Measurements from ENCODE around the gene MPP1.

The MPP1 gene

GRCh38 chrX:154774622-154775021 is 30.7 kb downstream of the MPP1 start:
- DNase-seq, result no peak

GRCh38 chrX:154762537-154763296 is 42.6 kb downstream of the MPP1 start, which contains the start of gene DKC1:
Gene DKC1 (plus strand): TSS chrX:154762864. CDS start chrX:154762966, 102 bp downstream.
- DNase-seq, result peak; percentile 90

GRCh38 chrX:154761977-154762536 is 43.2 kb downstream of the MPP1 start:
- DNase-seq, result peak; percentile 1

GRCh38 chrX:154758696-154759095 is 46.6 kb downstream of the MPP1 start:
- no peak for DNase-seq

GRCh38 chrX:154751669-154752271 is 53.5 kb downstream of the MPP1 start:
- no peak for DNase-seq

- DNase-seq, result no peak
Measured at GRCh38 chrX:154751203-154751668, 54.0 kb downstream of the MPP1 start.

GRCh38 chrX:154750301-154751202 is 54.7 kb downstream of the MPP1 start, which contains the start of gene GAB3:
Gene GAB3 (minus strand): TSS chrX:154751077. CDS start chrX:154751025, 52 bp downstream.
- DNase-seq, result no peak

- no peak for DNase-seq
Measured at GRCh38 chrX:154749856-154750255, 55.4 kb downstream of the MPP1 start.

- peak; percentile 5 for DNase-seq
Measured at GRCh38 chrX:154748712-154749339, 56.5 kb downstream of the MPP1 start.

- no peak for DNase-seq
Measured at GRCh38 chrX:154742613-154743012, 62.7 kb downstream of the MPP1 start.

GRCh38 chrX:154739952-154740465 is 65.3 kb downstream of the MPP1 start:
- no peak for DNase-seq

- DNase-seq, result no peak
Measured at GRCh38 chrX:154738011-154738738, 67.1 kb downstream of the MPP1 start.

GRCh38 chrX:154737136-154737535 is 68.1 kb downstream of the MPP1 start:
- no peak for DNase-seq

GRCh38 chrX:154735695-154736393 is 69.4 kb downstream of the MPP1 start:
- no peak for DNase-seq

- no peak for DNase-seq
Measured at GRCh38 chrX:154734061-154734781, 71.1 kb downstream of the MPP1 start.

GRCh38 chrX:154733066-154733425 is 72.2 kb downstream of the MPP1 start:
- no peak for DNase-seq

GRCh38 chrX:154732421-154733065 is 72.7 kb downstream of the MPP1 start:
- no peak for DNase-seq

GRCh38 chrX:154731881-154732280 is 73.4 kb downstream of the MPP1 start:
- DNase-seq, result no peak

GRCh38 chrX:154731184-154731583 is 74.1 kb downstream of the MPP1 start:
- no peak for DNase-seq
